Measurements from ENCODE around the gene AMOTL1. TPM values are rescaled to one million over a fixed set of nuclear protein-coding genes. Genes with fewer than 3 reads are reported as not detected.

Gene AMOTL1
- total RNA-seq, 1 donor, result 64.7 TPM

DNA sequence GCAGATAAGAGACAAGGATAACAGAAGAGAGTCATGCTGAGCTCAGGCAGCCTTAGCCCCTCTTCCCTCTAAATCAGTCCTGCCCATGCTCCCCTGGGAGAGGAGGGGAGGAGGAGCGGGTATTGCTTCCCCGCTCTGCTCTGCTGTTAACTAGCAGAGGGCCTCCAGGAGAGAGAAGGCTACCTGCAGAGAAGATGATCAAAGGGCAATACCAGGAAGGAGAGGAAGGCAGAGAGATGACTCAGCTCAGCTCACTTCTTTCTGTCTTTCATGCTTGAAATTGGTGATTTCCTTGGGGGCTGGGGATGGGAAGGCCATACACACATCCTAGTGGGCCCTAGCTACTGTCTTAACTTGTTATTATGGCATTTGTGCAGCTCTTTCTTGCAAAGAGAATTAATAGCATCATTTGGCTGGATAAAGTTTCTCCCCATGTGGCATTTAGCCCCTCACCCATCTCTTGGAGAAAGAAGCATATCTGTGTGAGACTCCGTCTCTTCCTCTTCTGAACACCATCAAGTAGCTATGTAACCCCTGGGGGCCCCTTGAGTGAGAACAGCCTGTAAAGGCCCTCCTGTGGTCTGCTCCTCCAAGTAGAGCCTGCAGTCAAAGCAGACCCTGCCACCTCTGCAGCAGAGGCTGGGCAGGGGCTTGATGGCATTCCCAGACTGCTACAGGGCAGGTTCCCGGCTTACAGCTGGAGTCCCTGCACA lies 33.4 kb upstream of the AMOTL1 start:
- no peak for DNase-seq (ENCODE audit: low read depth)
- no peak for TF ChIP-seq CTCF (IDR thresholded peaks at IDR 0.05; ENCODE audit: insufficient read depth, low read length)
- no peak overlapping the region for H3K4me3 ChIP-seq (ENCODE audit: low read depth, low read length)

DNA sequence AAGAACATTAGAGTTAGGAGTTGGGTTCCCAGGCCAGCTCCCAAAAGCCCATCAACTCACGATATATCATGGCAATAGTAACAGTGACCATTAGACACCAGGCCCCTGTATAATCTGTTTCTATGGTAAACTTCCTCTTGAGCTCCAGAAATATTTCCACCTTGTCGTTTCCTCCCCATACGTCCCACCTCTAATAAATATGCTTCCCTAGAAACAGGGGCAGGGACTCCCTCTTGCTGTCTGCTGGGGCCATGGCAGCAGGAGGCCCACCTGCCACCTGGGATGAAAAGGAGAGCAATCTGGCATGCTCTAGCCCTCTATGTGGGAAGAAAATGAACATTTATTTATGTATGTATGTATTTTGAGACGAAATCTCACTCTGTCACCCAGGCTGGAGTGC lies 32.2 kb upstream of the AMOTL1 start:
- DNase-seq (ENCODE audit: low read depth), result no peak
- no peak for TF ChIP-seq CTCF (IDR thresholded peaks at IDR 0.05; ENCODE audit: insufficient read depth, low read length)
- H3K4me3 ChIP-seq (ENCODE audit: low read depth, low read length), result no peak overlapping the region

DNA sequence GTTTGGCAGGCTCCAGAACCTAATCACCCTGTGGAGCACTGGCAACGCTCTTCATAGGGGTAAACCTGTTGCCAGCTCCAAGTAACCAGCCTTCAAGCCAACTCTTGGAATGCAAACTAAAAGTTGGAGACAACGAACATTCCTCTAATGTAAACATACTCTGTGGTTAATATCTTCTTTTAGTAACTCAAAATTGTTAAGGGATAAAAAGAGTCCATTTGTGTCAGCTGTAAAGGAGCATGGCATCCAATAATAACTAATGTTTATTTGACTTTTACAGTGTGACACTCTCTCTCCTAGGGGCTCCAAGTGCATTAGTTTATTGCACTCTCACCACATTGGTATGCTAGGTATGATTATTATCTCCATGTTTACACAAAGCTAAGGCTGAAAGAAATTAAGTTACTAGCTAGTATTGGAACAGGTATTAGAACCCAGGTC lies 31.0 kb upstream of the AMOTL1 start:
- peak; percentile 62 for DNase-seq (ENCODE audit: low read depth)
- H3K4me3 ChIP-seq (ENCODE audit: low read depth, low read length), result no peak overlapping the region
- no peak for TF ChIP-seq CTCF (IDR thresholded peaks at IDR 0.05; ENCODE audit: insufficient read depth, low read length)

- no peak for DNase-seq (ENCODE audit: low read depth)
- H3K4me3 ChIP-seq (ENCODE audit: low read depth, low read length), result no peak overlapping the region
- TF ChIP-seq CTCF (IDR thresholded peaks at IDR 0.05; ENCODE audit: insufficient read depth, low read length), result no peak
Measured at GRCh38 chr11:94738746-94739145, 29.4 kb upstream of the AMOTL1 start.

- no peak for TF ChIP-seq CTCF (IDR thresholded peaks at IDR 0.05; ENCODE audit: insufficient read depth, low read length)
- no peak overlapping the region for H3K4me3 ChIP-seq (ENCODE audit: low read depth, low read length)
- no peak for DNase-seq (ENCODE audit: low read depth)
Measured at GRCh38 chr11:94739331-94739730, 28.8 kb upstream of the AMOTL1 start.

GRCh38 chr11:94740083-94741021 lies 27.8 kb upstream of the AMOTL1 start:
- TF ChIP-seq CTCF (IDR thresholded peaks at IDR 0.05; ENCODE audit: insufficient read depth, low read length), result no peak
- peak overlapping the region; percentile 62 for H3K4me3 ChIP-seq (ENCODE audit: low read depth, low read length)
- no peak for DNase-seq (ENCODE audit: low read depth)

Measured in fibroblast of the aortic adventitia (primary cell).